ENCODE measurements around the gene PPP1R37. TPM values are rescaled to one million over a fixed set of nuclear protein-coding genes. Genes with fewer than 3 reads are reported as not detected.

Gene PPP1R37
- polyA plus RNA-seq, 1 donor from 2014 or later: 53.7 TPM

DNA sequence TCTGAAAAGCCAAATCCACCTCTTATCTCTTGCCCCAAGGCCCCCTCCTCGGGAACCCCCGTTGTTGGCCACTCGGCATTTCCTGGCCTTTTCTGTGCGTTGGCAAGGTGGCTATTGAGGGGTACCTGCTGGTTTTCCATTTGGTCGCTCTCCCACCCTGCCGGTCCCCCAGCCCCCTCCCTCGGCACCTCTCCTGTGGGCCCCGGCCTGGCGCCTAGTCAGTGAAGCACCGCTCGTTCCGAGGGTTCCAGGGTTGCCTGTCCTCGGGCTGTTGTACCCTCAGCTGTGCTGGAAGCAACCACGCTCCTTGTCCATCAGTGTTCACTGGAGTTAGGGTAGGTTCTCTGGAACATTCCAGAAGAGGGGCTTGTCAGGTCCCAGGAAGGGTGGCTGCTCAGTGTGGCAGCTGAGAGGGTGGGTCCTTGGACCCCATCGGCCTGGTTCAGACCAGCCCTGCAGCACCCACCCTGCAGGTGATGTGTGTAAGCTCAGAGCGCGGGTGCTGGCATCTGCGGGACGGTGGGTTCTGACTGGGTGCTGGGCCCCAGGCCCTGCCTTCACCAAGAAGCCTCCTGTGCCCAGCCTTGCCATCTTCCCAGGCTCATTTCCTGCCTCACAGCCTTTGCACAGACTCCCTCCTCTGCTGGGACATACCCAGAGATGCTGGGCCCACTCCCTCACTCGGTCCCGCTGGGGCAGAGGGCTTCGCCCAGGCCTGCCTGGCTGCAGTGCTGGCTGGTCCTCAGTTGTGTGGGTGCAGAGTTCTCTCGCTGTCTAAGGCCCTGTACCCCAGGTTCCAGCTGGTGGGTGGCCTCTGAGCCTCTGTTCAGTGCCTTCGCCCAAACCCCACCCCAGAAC lies 46.5 kb downstream of the PPP1R37 start:
- no peaks in the 10 kb centered on the region for H4K20me1 ChIP-seq (ENCODE audit: insufficient read depth)
- H3K27me3 ChIP-seq (ENCODE audit: insufficient read depth, low read depth, low read length): no peaks in the 10 kb centered on the region
- no peaks in the 10 kb centered on the region for H3K9me2 ChIP-seq (ENCODE audit: insufficient read depth, low read length)
- no peak for TF ChIP-seq EP300 (conservative IDR thresholded peaks at IDR 0.05; ENCODE audit: poor library complexity, severe bottlenecking)
- no peak for TF ChIP-seq MXI1 (conservative IDR thresholded peaks at IDR 0.05; ENCODE audit: poor library complexity, severe bottlenecking)
- no peak for TF ChIP-seq REST (IDR thresholded peaks at IDR 0.05; ENCODE audit: borderline replicate concordance)
- TF ChIP-seq TAF1 (IDR thresholded peaks at IDR 0.05; ENCODE audit: low read depth): no peak
- TF ChIP-seq RAD21 (conservative IDR thresholded peaks at IDR 0.05): no peak
- no peak for TF ChIP-seq EZH2 (IDR thresholded peaks at IDR 0.05; ENCODE audit: borderline replicate concordance, insufficient read depth, low read length, poor library complexity, severe bottlenecking)
- TF ChIP-seq CTCF (IDR thresholded peaks at IDR 0.05; ENCODE audit: poor library complexity, severe bottlenecking): no peak
- TF ChIP-seq POLR2AphosphoS5 (IDR thresholded peaks at IDR 0.05): no peak
- TF ChIP-seq SMC3 (conservative IDR thresholded peaks at IDR 0.05; ENCODE audit: poor library complexity): no peak
- H3K9me3 ChIP-seq (ENCODE audit: low read length): no peaks in the 10 kb centered on the region
- H3K9ac ChIP-seq (ENCODE audit: low read length): no peak overlapping the region
- H3F3A ChIP-seq (ENCODE audit: insufficient read depth, low read length, poor library complexity, severe bottlenecking): no peaks in the 10 kb centered on the region
- no peaks in the 10 kb centered on the region for H3K36me3 ChIP-seq (ENCODE audit: insufficient read depth, low read length)
- no peak overlapping the region for H3K4me2 ChIP-seq (ENCODE audit: low read length)
- no peak overlapping the region for H3K27ac ChIP-seq (ENCODE audit: low read length)
- peaks cover 3% of the 10 kb centered on the region for H3K79me2 ChIP-seq (replicated peaks; ENCODE audit: insufficient read depth, low read length)
- no peak overlapping the region for H2AFZ ChIP-seq (ENCODE audit: low read depth, low read length)
- no peak overlapping the region for H3K4me3 ChIP-seq (ENCODE audit: low read length)

GRCh38 chr19:45140144-45140503 lies 47.1 kb downstream of the PPP1R37 start:
- TF ChIP-seq REST (IDR thresholded peaks at IDR 0.05; ENCODE audit: borderline replicate concordance): no peak
- no peak for TF ChIP-seq MXI1 (conservative IDR thresholded peaks at IDR 0.05; ENCODE audit: poor library complexity, severe bottlenecking)
- no peak for TF ChIP-seq RAD21 (conservative IDR thresholded peaks at IDR 0.05)
- no peak for TF ChIP-seq EP300 (conservative IDR thresholded peaks at IDR 0.05; ENCODE audit: poor library complexity, severe bottlenecking)
- TF ChIP-seq SMC3 (conservative IDR thresholded peaks at IDR 0.05; ENCODE audit: poor library complexity): no peak
- no peak for TF ChIP-seq CTCF (IDR thresholded peaks at IDR 0.05; ENCODE audit: poor library complexity, severe bottlenecking)
- no peak for TF ChIP-seq POLR2AphosphoS5 (IDR thresholded peaks at IDR 0.05)
- TF ChIP-seq EZH2 (IDR thresholded peaks at IDR 0.05; ENCODE audit: borderline replicate concordance, insufficient read depth, low read length, poor library complexity, severe bottlenecking): no peak
- TF ChIP-seq TAF1 (IDR thresholded peaks at IDR 0.05; ENCODE audit: low read depth): no peak
- Histone ChIP-seq H3K9me3 (ENCODE audit: low read length) (no peaks in the 10 kb centered on the region), H3K9ac (ENCODE audit: low read length) (no peak overlapping the region), H3F3A (ENCODE audit: insufficient read depth, low read length, poor library complexity, severe bottlenecking) (no peaks in the 10 kb centered on the region), H3K4me3 (ENCODE audit: low read length) (no peak overlapping the region), H3K4me2 (ENCODE audit: low read length) (no peak overlapping the region), H4K20me1 (ENCODE audit: insufficient read depth) (no peaks in the 10 kb centered on the region), H2AFZ (ENCODE audit: low read depth, low read length) (no peak overlapping the region), H3K27me3 (ENCODE audit: insufficient read depth, low read depth, low read length) (no peaks in the 10 kb centered on the region), H3K36me3 (ENCODE audit: insufficient read depth, low read length) (no peaks in the 10 kb centered on the region), H3K79me2 (replicated peaks; ENCODE audit: insufficient read depth, low read length) (peaks cover 3% of the 10 kb centered on the region), H3K9me2 (ENCODE audit: insufficient read depth, low read length) (no peaks in the 10 kb centered on the region), H3K27ac (ENCODE audit: low read length) (no peak overlapping the region)
